Stimulated activated CD4-positive, alpha-beta T cell treated with anti-CD3 and anti-CD28 coated beads, TNF-alpha, amount 100 ng/mL, for 24 hours (primary cell): ENCODE measurements around the gene PDX1.

Source experiments
- DNase-seq, 3 experiments: peaks; one replicate each; pipeline ENCODE4 v3.0.0-alpha.2; 2020; ENCODE audit warnings: low read depth in 3 of 3

PDX1 gene

GRCh38 chr13:27919934-27920676 is at the start of gene PDX1:
Gene PDX1 (plus strand): TSS chr13:27920000. CDS start chr13:27920139, 139 bp downstream.
- peak in 1 of 3 experiments; percentile 32 for DNase-seq

- DNase-seq: no peak
Measured at GRCh38 chr13:27878274-27878673, 41.5 kb upstream of the PDX1 start.

GRCh38 chr13:27889471-27889870 is 30.3 kb upstream of the PDX1 start:
- DNase-seq: no peak

- no peak for DNase-seq
Measured at GRCh38 chr13:27896726-27897125, 23.1 kb upstream of the PDX1 start.

- no peak for DNase-seq
Measured at GRCh38 chr13:27904719-27905118, 15.1 kb upstream of the PDX1 start.

GRCh38 chr13:27905650-27906049 is 14.2 kb upstream of the PDX1 start:
- DNase-seq: no peak

GRCh38 chr13:27907121-27907787 is 12.5 kb upstream of the PDX1 start:
- DNase-seq: no peak

GRCh38 chr13:27909378-27909777 is 10.4 kb upstream of the PDX1 start:
- no peak for DNase-seq

GRCh38 chr13:27911521-27911920 is 8.3 kb upstream of the PDX1 start:
- DNase-seq: no peak

GRCh38 chr13:27913160-27913559 is 6.6 kb upstream of the PDX1 start:
- DNase-seq: no peak

GRCh38 chr13:27915301-27916207 is 4.2 kb upstream of the PDX1 start:
- DNase-seq: no peak

- no peak for DNase-seq
Measured at GRCh38 chr13:27917121-27917947, 2.5 kb upstream of the PDX1 start.

GRCh38 chr13:27918041-27918917 is 1.5 kb upstream of the PDX1 start:
- DNase-seq: no peak

- no peak for DNase-seq
Measured at GRCh38 chr13:27918918-27919658, 712 bp upstream of the PDX1 start.

GRCh38 chr13:27919659-27919933 is 204 bp upstream of the PDX1 start:
- no peak for DNase-seq

- DNase-seq: no peak
Measured at GRCh38 chr13:27920677-27921420, 1.0 kb downstream of the PDX1 start.

GRCh38 chr13:27921421-27921960 is 1.7 kb downstream of the PDX1 start:
- no peak for DNase-seq

GRCh38 chr13:27921961-27922882 is 2.4 kb downstream of the PDX1 start:
- DNase-seq: no peak
